Osteocyte (in vitro differentiated cells): ENCODE measurements around the gene ZNF408. TPM values are rescaled to one million over a fixed set of nuclear protein-coding genes. Genes with fewer than 3 reads are reported as not detected.

ENCODE experiments used
- DNase-seq: peaks from one replicate; pipeline ENCODE4 v3.0.0; 2021; ENCODE audit warnings: mixed read lengths; ENCODE audit not compliant: unreplicated experiment; ENCODE audit errors: extremely low spot score
- H3K27ac Mint-ChIP-seq: one replicate; pipeline ENCODE4 v1.8.0; 2021; ENCODE audit warnings: mild to moderate bottlenecking, mixed read lengths; ENCODE audit not compliant: unreplicated experiment
- H3K27me3 Mint-ChIP-seq: one replicate; pipeline ENCODE4 v1.8.0; 2021; ENCODE audit warnings: mixed read lengths; ENCODE audit not compliant: unreplicated experiment
- H3K36me3 Mint-ChIP-seq: one replicate; pipeline ENCODE4 v1.8.0; 2021; ENCODE audit warnings: mixed read lengths; ENCODE audit not compliant: unreplicated experiment
- H3K4me1 Mint-ChIP-seq: one replicate; pipeline ENCODE4 v1.8.0; 2021; ENCODE audit warnings: mixed read lengths; ENCODE audit not compliant: unreplicated experiment
- H3K4me3 Mint-ChIP-seq: one replicate; pipeline ENCODE4 v1.8.0; 2021; ENCODE audit warnings: mild to moderate bottlenecking, moderate library complexity, mixed read lengths; ENCODE audit not compliant: unreplicated experiment
- H3K9me3 Mint-ChIP-seq: one replicate; pipeline ENCODE4 v1.8.0; 2021; ENCODE audit warnings: mixed read lengths; ENCODE audit not compliant: unreplicated experiment
- total RNA-seq: library from RNA; stranded (reverse); gene quantifications from 2 replicates; pipeline ENCODE4 v1.2.1, GENCODE V29; 2021
- TF ChIP-seq, protein P1 (sequence below): fragments of 200-600 bp; sonication (generic); IDR thresholded peaks from 2 replicates; pipeline ENCODE4 v1.5.0; 2021; ENCODE audit warnings: antibody characterized with exemption, mild to moderate bottlenecking, moderate library complexity

ZNF408 gene
- total RNA-seq, 1 donor from 2014 or later = 11.2 TPM

DNA sequence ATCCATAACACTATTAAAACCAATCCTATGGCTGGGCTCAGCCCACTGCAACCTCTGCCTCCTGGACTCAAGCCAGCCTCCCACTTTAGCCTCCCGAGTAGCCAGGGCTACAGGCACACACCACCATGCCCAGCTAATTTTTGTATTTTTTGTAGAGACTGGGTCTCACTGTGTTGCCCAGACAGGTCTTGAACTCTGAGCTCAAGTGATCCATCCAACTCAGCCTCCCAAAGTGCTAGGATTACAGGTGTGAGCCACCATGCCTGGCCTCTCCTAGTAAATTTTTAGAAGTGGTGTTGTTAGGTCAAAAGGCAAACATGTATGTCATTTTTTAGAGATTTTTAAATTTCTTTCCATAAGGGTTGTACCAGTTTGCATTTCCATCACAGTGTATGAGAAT, 32.4 kb downstream of the ZNF408 start:
- TF ChIP-seq, protein P1, sequence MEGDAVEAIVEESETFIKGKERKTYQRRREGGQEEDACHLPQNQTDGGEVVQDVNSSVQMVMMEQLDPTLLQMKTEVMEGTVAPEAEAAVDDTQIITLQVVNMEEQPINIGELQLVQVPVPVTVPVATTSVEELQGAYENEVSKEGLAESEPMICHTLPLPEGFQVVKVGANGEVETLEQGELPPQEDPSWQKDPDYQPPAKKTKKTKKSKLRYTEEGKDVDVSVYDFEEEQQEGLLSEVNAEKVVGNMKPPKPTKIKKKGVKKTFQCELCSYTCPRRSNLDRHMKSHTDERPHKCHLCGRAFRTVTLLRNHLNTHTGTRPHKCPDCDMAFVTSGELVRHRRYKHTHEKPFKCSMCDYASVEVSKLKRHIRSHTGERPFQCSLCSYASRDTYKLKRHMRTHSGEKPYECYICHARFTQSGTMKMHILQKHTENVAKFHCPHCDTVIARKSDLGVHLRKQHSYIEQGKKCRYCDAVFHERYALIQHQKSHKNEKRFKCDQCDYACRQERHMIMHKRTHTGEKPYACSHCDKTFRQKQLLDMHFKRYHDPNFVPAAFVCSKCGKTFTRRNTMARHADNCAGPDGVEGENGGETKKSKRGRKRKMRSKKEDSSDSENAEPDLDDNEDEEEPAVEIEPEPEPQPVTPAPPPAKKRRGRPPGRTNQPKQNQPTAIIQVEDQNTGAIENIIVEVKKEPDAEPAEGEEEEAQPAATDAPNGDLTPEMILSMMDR = no peak
- Mint-ChIP-seq H3K27me3 (no peaks in the 10 kb centered on the region), H3K4me1 (peaks cover 10% of the 10 kb centered on the region), H3K27ac (no peak overlapping the region), H3K9me3 (no peaks in the 10 kb centered on the region), H3K36me3 (no peaks in the 10 kb centered on the region), H3K4me3 (no peak overlapping the region)
- no peak for DNase-seq

- peak overlapping the region; percentile 80 for H3K27ac Mint-ChIP-seq
- TF ChIP-seq, protein P1 = no peak
- no peaks in the 10 kb centered on the region for H3K9me3 Mint-ChIP-seq
- no peaks in the 10 kb centered on the region for H3K27me3 Mint-ChIP-seq
- no peak for DNase-seq
- no peak overlapping the region for H3K4me3 Mint-ChIP-seq
- peaks cover 10% of the 10 kb centered on the region for H3K4me1 Mint-ChIP-seq
- peaks cover 11% of the 10 kb centered on the region for H3K36me3 Mint-ChIP-seq
Measured at GRCh38 chr11:46736146-46736545, 35.3 kb downstream of the ZNF408 start.

DNA sequence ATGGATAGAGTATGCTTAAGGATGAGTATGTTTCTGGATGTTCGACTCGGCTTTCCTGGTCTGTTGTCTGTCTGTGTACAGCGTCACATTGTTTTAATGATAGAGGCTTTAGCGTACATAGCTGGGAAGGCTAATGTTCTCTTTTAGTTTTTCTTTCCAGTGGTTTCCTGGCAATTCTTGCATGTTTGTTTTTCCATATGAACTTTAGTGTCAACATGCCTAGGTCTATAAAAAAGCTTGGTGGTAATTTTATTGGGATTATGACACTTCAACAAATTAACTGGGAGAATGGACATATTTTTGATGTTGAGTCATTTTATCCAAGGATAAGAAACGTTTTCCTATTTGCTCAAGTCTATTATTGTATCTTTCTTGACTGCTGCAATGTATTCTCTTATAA, 35.8 kb downstream of the ZNF408 start:
- Mint-ChIP-seq H3K27me3 (no peaks in the 10 kb centered on the region), H3K36me3 (peaks cover 16% of the 10 kb centered on the region), H3K9me3 (no peaks in the 10 kb centered on the region), H3K4me1 (peaks cover 10% of the 10 kb centered on the region), H3K4me3 (no peak overlapping the region), H3K27ac (peak overlapping the region; percentile 80)
- DNase-seq = no peak
- TF ChIP-seq, protein P1 = no peak

DNA sequence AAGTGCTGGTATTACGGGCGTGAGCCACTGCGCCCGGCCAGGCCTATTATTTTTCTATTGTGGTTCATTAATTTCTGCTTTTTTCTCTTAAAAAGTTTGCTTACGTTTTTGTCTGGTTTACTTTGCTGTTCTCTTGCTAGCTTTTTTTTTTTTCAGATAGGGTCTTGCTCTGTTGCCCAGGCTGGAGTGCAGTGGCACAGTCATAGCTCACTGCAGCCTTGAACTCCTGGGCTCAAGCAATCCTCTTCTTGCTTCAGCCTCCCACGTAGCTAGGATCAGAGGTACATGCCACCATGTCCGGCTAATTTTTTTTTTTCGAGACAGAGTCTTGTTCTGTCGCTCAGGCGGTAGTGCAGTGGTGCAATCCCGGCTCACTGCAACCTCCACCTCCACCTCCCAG, 36.9 kb downstream of the ZNF408 start:
- no peak overlapping the region for H3K4me3 Mint-ChIP-seq
- H3K27ac Mint-ChIP-seq = peak overlapping the region; percentile 80
- no peak for DNase-seq
- H3K4me1 Mint-ChIP-seq = peaks cover 12% of the 10 kb centered on the region
- H3K9me3 Mint-ChIP-seq = no peaks in the 10 kb centered on the region
- peaks cover 21% of the 10 kb centered on the region for H3K36me3 Mint-ChIP-seq
- no peaks in the 10 kb centered on the region for H3K27me3 Mint-ChIP-seq
- TF ChIP-seq, protein P1 = no peak

- no peak for DNase-seq
- no peak overlapping the region for H3K27ac Mint-ChIP-seq
- H3K27me3 Mint-ChIP-seq = no peaks in the 10 kb centered on the region
- H3K9me3 Mint-ChIP-seq = no peaks in the 10 kb centered on the region
- no peak overlapping the region for H3K4me3 Mint-ChIP-seq
- peaks cover 28% of the 10 kb centered on the region for H3K36me3 Mint-ChIP-seq
- peaks cover 13% of the 10 kb centered on the region for H3K4me1 Mint-ChIP-seq
- TF ChIP-seq, protein P1 = no peak
Measured at GRCh38 chr11:46738887-46739286, 38.1 kb downstream of the ZNF408 start.
